Measurements from ENCODE around the gene LRRC73.

The LRRC73 gene

DNA sequence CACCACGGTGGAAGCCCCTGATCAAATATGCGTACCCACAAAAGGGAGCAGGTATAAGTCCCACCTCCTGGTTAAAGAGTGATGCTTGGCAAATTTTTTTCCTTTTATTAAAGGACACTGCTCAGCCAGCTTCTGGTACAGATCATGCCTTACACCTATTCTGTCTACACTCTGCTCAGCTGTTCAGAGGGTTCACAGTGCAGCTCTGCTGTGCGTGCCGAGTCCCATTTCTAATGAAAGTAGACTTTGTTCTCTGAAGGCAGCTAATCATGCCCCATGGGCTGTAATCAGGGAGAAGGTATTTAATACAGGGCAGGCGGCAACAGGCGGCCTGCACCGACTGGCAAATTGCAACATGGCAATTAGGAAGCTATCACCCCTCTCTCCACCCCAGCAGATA lies 16.3 kb downstream of the LRRC73 start:
- no peak for DNase-seq (ENCODE audit: low read depth in 1 of 2, low spot score in 1 of 2)

DNA sequence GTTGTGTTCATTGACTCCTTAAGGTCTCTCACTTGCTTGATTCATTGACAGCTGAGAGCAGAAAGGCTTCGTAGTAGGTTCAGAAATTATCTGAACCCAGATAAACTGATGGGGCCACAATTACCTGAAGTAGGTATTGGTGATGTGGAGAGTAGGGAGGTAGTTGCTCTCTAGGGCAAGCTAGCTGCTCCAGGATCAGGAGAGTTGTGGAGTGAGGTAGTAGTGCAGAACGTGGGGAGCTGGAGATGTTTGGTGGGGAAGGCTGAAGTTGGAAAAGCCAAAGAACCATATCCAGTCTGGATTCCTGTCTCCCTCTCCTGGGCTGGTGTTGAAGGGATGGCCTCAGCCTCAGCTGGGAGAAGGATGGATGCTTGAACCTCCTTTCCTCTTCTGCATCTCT lies 16.9 kb downstream of the LRRC73 start:
- DNase-seq (ENCODE audit: low read depth in 1 of 2, low spot score in 1 of 2): no peak

DNA sequence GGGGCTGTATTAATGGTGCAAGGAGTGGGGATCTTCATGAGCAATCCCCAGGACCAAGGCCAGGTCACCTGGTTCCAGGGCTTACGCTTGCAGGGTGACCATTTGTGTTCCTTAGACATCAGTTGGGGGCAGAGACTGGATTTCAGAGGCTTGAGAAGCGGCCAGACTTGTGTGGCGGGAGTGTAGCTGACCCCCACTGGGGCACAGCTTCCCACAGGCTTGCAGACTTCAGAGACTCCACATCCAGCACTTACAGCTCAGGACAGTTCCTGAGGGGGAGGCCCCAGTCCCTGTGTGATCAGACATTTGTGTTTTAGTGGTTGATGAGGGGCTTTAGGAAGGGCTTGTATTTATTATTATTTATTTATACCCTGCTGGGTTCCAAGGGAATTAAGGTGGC lies 17.5 kb downstream of the LRRC73 start:
- DNase-seq (ENCODE audit: low read depth in 1 of 2, low spot score in 1 of 2): no peak

GRCh38 chr6:43491750-43492661 lies 18.1 kb downstream of the LRRC73 start:
- DNase-seq (ENCODE audit: low read depth in 1 of 2, low spot score in 1 of 2): no peak

DNA sequence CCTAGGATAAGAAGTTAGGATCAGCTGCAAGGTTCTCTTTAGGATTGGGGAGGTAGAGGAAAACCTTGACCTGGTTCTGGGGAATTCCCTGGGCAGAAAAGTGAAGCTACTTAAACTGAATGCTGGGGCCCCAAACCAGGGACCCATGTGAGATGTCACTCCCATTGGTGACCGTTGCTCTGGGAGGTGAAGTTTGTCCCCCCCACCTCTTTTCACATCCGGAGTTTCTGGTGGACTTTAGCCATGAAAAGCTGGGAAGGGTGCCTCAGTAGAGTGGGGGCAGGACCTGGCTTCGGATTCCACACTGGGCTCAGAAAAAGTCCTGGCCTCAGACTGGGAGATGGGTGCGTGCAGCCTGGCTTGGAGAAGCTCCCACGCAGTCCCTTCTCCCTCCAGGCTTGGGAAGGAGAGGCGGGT lies 19.6 kb downstream of the LRRC73 start:
- no peak for DNase-seq (ENCODE audit: low read depth in 1 of 2, low spot score in 1 of 2)

GRCh38 chr6:43489277-43490072 lies 20.7 kb downstream of the LRRC73 start:
- no peak for DNase-seq (ENCODE audit: low read depth in 1 of 2, low spot score in 1 of 2)

DNA sequence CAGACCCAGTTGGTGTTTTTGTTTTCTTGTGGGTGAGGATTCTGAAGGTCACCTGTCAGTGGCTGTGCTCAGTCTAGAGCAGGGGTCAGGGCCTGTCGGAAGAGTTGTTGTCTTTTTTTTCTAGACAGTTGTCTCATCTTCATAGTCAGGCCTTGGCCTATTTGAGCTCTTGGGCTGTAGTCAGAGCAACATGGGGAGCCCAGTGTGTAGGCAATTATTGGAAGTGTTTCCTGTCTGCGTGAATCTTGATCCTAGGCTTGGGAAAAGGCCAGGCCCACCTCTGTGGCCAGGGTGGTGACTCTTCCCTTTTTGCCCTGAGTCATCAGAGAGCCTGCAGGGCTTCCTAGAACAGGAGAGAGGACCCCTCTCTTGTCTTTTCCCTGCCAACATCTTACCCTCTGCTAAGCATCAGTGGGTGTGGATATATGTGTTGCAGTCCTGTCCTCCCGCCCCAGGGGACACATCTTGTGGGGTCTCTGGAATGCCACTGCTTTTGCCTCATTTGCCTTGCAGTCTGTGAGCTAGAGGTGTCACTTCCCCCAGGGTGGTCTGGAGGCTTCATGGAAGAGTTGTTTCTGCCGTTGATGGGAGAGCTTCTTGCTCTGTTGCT lies 21.4 kb downstream of the LRRC73 start:
- no peak for DNase-seq (ENCODE audit: low read depth in 1 of 2, low spot score in 1 of 2)

GRCh38 chr6:43481591-43482236 lies 28.4 kb downstream of the LRRC73 start:
- DNase-seq (ENCODE audit: low read depth in 1 of 2, low spot score in 1 of 2): no peak

DNA sequence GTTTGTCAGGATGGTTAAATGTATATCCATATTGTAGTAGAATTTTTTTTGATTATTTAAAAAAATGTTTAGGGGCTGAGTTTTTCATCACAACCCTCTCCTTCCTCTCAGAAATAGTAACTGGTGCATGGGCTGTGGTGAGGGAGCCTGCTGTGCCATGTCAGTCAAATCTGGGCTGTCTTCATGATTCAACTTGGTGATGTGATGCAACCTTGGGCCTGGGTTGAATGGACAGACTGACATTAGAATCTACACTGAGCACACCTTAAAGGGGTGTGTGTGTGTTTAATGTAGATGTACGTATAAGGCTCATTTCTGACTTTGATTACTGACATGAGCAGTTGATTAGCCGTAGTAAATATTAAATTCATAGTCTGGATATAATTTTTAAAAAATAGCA lies 29.1 kb downstream of the LRRC73 start:
- no peak for DNase-seq (ENCODE audit: low read depth in 1 of 2, low spot score in 1 of 2)

DNA sequence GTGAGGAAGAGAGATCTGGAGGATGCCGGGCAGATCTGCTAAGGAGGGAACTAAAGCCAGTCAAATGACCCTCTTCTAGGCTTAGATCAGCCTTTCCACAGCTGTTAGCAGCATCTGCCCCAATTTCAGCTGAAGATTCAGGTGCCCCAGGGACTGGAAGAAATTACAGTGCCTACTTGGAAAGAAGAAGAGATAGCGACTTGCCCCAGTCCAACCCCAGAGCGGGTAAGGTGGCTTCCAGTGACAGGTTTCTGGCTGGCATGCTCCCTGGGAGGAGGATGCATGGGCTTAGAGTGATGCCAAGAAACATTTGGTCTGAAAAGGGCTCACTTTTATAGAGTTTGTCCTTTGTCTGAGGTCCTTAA lies 32.2 kb downstream of the LRRC73 start:
- DNase-seq (ENCODE audit: low read depth in 1 of 2, low spot score in 1 of 2): no peak

GRCh38 chr6:43477235-43478007 lies 32.7 kb downstream of the LRRC73 start, which contains the start of gene TJAP1:
TJAP1 (plus strand) TSS chr6:43477570; CDS start chr6:43499002, 21,432 bp downstream.
- peak; percentile 93 to 99 for DNase-seq (ENCODE audit: low read depth in 1 of 2, low spot score in 1 of 2)

DNA sequence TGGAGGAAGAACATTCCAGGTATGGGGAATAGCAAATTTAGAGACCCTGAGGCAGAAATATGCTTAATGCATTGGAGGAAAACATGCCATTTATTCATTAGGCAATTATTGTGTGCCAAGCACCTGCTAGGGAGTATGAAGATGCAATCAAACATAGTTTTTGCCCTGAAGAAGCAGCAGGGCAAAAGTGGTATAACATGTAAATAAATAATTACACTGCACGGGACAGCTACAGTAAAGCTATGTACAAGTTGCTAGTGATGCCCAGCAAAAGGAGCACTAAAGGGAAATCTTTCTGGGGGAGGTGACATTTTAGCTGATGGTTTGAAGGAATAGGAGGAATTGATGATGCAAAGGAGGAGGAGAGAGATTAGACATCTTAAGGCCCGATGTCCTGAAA lies 33.4 kb downstream of the LRRC73 start:
- no peak for DNase-seq (ENCODE audit: low read depth in 1 of 2, low spot score in 1 of 2)

DNA sequence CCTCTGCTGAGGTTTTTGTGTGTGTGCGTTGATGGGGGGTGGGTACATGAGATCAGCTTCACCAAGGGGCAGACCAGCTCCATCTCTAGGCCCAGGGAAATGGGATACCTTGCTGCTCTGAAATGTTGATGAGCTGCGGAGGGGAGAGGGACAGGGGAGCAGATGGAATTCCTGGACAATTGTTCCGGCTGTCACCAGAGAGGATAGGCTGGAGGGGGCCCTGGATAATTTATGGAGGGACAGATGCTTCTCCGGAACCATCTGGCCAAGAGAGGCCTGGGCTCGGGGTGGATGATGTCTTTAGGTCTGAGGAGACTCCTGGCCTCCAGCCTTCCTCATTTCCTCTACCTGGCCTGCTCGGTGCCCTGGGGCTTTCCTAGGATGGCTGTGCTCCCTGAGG lies 34.6 kb downstream of the LRRC73 start:
- no peak for DNase-seq (ENCODE audit: low read depth in 1 of 2, low spot score in 1 of 2)

DNA sequence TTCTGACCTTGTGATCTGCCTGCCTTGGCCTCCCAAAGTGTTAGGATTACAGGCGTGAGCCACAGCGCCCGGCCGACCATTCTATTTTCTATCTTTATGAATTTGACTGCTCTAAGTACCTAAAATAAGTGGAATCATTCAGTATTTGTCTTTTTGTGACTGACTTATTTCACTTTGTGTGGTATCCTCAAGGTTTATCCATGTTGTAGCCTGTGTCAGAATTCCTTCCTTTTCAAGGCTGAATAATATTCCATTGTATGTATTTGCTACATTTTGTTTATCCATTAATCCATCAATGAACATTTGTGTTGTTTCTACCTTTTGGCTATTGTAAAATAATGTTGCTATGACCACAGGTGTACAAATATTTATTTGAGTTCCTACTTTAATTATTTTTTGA lies 37.6 kb downstream of the LRRC73 start:
- no peak for DNase-seq (ENCODE audit: low read depth in 1 of 2, low spot score in 1 of 2)

DNA sequence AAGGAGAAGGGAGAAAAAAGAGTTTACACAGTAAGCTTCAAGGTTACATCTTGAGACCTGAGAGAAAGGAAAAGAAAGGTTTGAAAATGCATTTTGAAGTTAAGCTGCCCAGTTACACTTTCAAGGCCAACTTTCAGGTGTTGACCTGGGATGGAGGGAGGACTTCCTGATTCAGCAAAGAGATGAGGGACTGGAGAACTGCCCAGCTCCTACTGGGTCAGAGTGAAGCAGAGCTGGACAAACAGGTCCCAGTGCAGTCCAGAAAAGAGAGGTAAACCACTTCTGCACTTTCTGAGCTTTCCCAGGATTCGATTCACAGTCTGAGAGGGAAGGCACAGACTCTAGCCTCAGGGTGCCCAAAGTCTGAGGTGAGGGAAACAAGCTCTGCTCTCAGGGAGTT lies 38.7 kb downstream of the LRRC73 start:
- DNase-seq (ENCODE audit: low read depth in 1 of 2, low spot score in 1 of 2): no peak

DNA sequence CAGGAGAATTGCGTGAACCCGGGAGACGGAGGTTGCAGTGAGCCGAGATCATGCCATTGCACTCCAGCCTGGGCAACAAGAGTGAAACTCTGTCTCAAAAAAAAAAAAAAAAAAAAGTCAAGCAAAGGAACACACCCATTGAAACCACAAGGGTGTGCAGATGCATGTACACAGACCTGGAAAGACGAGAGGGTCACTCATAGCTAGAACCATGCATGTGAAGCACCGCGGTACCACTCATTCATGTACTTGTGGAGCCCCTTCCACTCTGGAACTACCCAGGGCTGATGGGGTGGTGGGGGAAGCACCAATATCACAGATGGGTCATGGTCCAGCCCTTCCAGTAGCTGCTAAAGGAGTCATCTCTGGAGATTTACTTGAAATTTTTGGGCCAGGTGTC lies 40.2 kb downstream of the LRRC73 start:
- no peak for DNase-seq (ENCODE audit: low read depth in 1 of 2, low spot score in 1 of 2)

DNA sequence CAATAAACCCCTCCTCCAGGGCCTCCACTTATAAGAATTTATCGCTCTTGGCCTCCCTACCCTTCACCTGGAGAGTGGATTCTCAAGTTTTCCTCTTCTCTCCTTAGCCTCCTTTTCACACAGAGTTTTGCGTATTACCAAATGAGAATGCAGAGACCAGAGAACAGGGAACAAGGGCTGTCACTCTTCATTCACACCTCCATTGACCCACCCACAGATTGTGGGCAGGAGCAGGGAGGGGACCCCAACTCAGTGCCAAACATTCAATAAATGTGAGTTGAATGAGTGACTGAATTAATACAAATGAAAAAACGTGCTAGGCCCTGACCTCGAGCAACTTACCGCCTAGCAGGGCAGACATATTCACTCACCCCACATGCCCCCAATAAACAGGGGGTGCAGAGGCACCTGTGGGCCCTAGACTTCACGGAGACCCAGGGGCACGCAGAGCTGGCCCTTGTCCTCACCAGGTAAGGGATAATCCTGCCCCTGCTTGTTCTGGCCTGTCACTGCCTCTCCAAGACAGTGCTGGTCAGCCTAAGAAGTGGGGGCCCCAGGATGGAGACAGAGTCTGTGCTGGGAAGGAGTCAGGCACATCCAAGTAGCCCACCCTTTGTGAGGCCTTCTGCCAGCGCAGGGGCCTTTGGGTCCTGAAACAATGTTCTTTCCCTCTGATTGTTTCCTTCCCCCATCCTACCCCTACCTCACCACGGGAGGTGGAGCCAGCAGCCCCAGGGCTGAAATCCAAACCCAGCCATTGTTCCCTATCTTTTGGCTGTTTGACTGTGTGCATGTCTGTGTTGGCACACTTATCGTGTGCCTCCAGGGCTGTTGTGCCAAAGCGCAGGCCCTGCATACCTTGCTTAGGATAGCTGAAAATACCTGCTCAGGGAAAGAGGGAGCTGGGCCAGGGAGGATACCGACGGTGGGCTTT lies 41.1 kb downstream of the LRRC73 start:
- no peak for DNase-seq (ENCODE audit: low read depth in 1 of 2, low spot score in 1 of 2)

- DNase-seq (ENCODE audit: low read depth in 1 of 2, low spot score in 1 of 2): no peak
Observed at GRCh38 chr6:43468240-43468639, 41.9 kb downstream of the LRRC73 start.

GRCh38 chr6:43467752-43468151 lies 42.4 kb downstream of the LRRC73 start:
- DNase-seq (ENCODE audit: low read depth in 1 of 2, low spot score in 1 of 2): no peak

Measured in stimulated activated CD4-positive, alpha-beta T cell treated with anti-CD3 and anti-CD28 coated beads, Interleukin-15, amount 100 ng/mL, for 1 hour (primary cell).